Erythroblast (primary cell): Measurements from ENCODE around the gene MTMR3.

ENCODE experiments used
- GATA1 ChIP-seq: IDR thresholded peaks from 2 replicates; pipeline ENCODE4 v1.6.1; 2011; ENCODE audit warnings: low read depth, mild to moderate bottlenecking, control low read depth, low read length, moderate library complexity
- POLR2A ChIP-seq: IDR thresholded peaks from 2 replicates; pipeline ENCODE4 v1.6.1; 2011; ENCODE audit warnings: mild to moderate bottlenecking, low read length

DNA sequence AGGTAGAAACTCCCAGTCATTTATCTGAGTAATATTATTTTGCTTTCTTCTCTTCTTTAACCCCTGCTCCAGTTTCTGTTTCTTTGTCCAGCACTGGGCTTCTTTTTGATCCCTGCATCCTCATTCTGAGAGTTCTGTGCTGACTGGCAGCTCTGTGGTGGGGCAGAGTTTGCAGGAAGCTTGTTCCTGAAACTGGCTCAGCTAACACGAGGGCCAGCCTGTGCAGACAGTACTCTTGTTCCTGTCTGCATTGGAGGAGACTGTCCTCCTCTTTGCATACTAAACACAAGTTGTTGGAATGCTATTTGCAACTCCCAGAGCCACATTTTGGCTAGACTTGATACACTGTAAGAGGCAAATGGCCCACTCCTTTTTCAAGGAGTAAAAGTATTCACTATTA is 104.2 kb downstream of the MTMR3 start:
- TF ChIP-seq GATA1, result no peak
- TF ChIP-seq POLR2A, result no peak
